Activated naive CD4-positive, alpha-beta T cell treated with anti-CD3 and anti-CD28 coated beads, Interleukin-2, amount 50 U/mL, for 24 hours (primary cell): ENCODE data around the gene PSMD6.

ENCODE experiments used
- H3K27ac Mint-ChIP-seq: one replicate; pipeline ENCODE4 v1.8.0; 2021; ENCODE audit warnings: mild to moderate bottlenecking, mixed read lengths
- H3K27me3 Mint-ChIP-seq: one replicate; pipeline ENCODE4 v1.8.0; 2021; ENCODE audit warnings: mixed read lengths
- H3K36me3 Mint-ChIP-seq: one replicate; pipeline ENCODE4 v1.8.0; 2021; ENCODE audit warnings: mixed read lengths
- H3K4me1 Mint-ChIP-seq: one replicate; pipeline ENCODE4 v1.8.0; 2021; ENCODE audit warnings: mixed read lengths
- H3K4me3 Mint-ChIP-seq: one replicate; pipeline ENCODE4 v1.8.0; 2021; ENCODE audit warnings: mild to moderate bottlenecking, mixed read lengths
- H3K9me3 Mint-ChIP-seq: one replicate; pipeline ENCODE4 v1.8.0; 2021; ENCODE audit warnings: mixed read lengths

The PSMD6 gene

DNA sequence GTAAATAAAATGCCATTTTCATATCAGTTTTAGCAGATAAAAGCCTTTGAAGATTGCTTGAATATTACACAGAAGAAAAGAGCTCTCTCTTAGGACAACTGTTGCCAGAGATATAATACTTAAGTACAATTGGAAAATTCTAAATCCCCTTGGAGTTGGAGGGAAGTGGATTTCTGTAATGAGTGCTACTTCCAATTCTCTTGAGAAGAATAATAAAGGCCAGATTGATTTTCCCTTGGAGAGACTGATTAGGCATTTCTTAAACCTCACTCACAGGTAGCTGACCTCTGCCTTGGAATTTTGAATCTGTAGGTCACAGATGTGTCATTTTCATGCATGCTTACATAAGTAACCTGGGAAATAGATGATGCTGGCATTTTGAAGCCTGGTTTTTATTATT, 29.8 kb upstream of the PSMD6 start:
- Mint-ChIP-seq H3K27ac (no peak overlapping the region), H3K27me3 (peaks cover 14% of the 10 kb centered on the region), H3K9me3 (no peaks in the 10 kb centered on the region), H3K4me1 (no peaks in the 10 kb centered on the region), H3K4me3 (no peak overlapping the region), H3K36me3 (no peaks in the 10 kb centered on the region)

DNA sequence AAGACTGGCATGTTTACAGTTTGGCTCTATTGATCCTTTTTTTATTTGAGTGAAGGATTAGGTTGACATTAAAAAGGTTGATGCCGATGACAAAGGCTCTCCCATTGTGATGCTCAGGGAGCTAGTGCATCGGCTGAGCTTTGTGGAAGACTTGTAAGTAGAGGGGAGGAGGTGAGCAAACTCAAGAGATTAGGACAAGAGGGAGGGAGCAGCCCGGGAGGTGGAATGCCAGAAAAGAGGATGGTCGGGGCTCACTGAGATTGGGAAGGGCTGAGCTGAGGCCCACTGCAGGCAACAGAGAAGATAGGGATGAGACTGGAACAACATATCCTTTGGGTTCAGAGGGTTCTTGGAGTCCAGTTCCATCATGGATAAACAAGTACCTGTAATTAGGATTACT, 26.5 kb upstream of the PSMD6 start:
- H3K4me3 Mint-ChIP-seq: no peak overlapping the region
- H3K9me3 Mint-ChIP-seq: no peaks in the 10 kb centered on the region
- no peaks in the 10 kb centered on the region for H3K4me1 Mint-ChIP-seq
- peaks cover 1% of the 10 kb centered on the region for H3K36me3 Mint-ChIP-seq
- H3K27ac Mint-ChIP-seq: no peak overlapping the region
- peaks cover 10% of the 10 kb centered on the region for H3K27me3 Mint-ChIP-seq

DNA sequence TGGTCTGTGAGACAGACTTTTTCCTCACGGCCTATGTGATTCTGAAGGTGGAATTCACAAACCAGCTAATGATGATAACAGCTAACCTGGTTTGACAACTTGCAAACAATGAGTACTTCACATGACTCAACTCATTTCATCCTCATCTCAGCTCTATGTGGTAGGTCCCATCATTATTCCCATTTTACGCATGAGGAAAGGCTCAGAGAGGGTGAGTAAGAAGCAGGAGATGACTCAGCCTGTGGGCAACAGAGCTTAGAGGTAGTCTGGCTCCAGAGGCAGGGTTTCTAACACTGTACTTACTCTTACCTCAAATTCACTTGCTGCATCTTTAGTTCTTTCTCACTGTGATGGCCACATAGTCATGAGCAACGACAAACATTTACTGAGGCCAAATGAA, 25.8 kb upstream of the PSMD6 start:
- H3K27ac Mint-ChIP-seq: no peak overlapping the region

DNA sequence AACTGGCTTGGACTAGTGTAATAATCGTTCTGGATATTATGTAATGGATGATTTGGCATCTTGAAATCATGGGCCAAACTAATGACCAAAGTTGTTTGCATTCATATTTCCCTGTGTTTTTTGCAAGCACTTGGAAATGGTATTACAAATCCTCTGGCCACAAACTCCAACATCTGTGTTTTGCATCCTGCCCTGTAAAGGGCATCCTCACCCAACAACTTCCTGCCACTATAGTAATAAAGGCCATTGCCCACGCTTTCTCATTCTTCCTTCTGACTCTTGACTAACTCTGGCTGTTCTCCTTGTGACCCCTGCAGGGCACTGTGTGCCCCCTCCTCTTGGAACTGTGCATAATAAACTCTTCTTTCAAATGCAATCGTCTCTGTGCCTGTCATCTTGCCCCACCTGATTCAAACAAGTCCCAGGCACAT, 25.4 kb upstream of the PSMD6 start:
- peaks cover 1% of the 10 kb centered on the region for H3K36me3 Mint-ChIP-seq
- peaks cover 12% of the 10 kb centered on the region for H3K27me3 Mint-ChIP-seq
- H3K9me3 Mint-ChIP-seq: no peaks in the 10 kb centered on the region
- H3K4me3 Mint-ChIP-seq: no peak overlapping the region
- no peaks in the 10 kb centered on the region for H3K4me1 Mint-ChIP-seq
- no peak overlapping the region for H3K27ac Mint-ChIP-seq

More for the DNA sequence above, 25.8 kb upstream of the PSMD6 start:
- H3K9me3 Mint-ChIP-seq: no peaks in the 10 kb centered on the region
- H3K4me1 Mint-ChIP-seq: no peaks in the 10 kb centered on the region
- H3K4me3 Mint-ChIP-seq: no peak overlapping the region
- H3K27me3 Mint-ChIP-seq: peaks cover 10% of the 10 kb centered on the region
- peaks cover 1% of the 10 kb centered on the region for H3K36me3 Mint-ChIP-seq

DNA sequence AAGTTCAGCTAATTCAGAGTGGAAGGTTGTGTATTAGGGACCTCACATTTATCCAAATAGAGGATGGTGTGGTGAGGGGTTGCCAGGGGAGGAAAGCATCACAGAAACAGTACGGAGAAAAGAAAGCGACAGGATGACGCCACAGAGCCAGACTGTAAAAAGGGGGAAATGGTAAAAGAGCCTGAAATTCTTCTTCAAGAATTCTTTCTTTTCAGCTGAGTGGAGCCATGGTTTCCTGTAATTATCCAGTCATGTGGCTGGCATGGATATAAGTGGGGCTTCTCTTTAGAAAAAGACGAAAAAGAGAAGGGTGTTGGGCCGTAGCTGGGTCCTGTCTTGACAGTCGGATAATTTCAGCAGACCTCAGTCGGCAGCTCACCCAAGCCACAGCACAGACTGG, 24.5 kb upstream of the PSMD6 start:
- H3K27ac Mint-ChIP-seq: no peak overlapping the region
- no peaks in the 10 kb centered on the region for H3K4me1 Mint-ChIP-seq
- peaks cover 17% of the 10 kb centered on the region for H3K27me3 Mint-ChIP-seq
- no peak overlapping the region for H3K4me3 Mint-ChIP-seq
- peaks cover 1% of the 10 kb centered on the region for H3K36me3 Mint-ChIP-seq
- no peaks in the 10 kb centered on the region for H3K9me3 Mint-ChIP-seq

DNA sequence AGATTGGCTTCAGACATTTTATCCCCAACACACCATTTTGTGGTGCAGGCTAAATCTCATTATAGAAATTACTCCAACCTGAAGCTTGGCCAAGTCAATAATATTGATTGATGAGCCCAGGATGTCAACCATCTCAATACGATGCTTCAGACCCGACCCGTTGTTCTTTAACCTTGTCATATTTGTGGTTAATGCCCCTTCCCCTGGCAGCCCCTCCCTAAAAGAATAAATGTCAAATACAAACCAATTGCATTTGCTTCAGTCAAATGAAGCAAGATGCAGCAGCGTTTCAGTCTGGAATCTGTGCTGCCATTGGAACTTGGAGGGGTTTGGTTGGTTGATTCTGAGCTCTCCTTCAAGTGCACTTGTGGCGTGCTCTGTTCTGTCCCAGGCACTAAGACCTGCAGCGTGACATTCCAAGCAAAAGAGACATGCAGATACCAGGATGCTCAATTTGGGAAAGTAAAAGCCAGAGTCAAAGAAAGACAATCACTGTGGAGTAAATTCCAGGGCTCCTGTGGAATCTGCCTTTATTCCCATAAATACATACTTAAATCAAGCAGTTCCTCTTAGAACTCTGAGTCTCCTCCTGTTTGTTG, 23.8 kb upstream of the PSMD6 start:
- Mint-ChIP-seq H3K36me3 (peaks cover 1% of the 10 kb centered on the region), H3K27me3 (peaks cover 18% of the 10 kb centered on the region), H3K4me3 (no peak overlapping the region), H3K27ac (no peak overlapping the region), H3K9me3 (no peaks in the 10 kb centered on the region), H3K4me1 (no peaks in the 10 kb centered on the region)

DNA sequence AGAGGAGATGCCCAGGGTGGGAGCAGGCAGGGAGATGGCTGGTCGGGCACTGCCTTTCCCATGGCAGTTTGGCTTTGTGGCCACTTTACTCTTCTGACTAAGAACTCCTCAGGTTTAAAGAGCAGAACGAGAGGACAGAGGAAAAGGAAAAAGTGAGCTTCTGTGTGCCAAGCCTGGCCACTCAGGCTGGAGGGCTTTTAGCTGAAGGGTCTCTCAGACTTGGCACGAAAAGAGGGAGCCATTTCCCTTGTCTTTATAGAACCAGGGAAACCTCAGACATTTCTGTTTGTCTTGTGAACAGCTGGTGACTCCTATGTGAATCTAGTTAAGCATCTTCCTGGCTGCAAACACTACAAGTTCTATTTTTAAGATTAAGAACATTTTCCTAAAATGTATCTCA, 23.3 kb upstream of the PSMD6 start:
- Mint-ChIP-seq H3K27ac (no peak overlapping the region), H3K4me1 (no peaks in the 10 kb centered on the region), H3K27me3 (peaks cover 21% of the 10 kb centered on the region), H3K9me3 (no peaks in the 10 kb centered on the region), H3K4me3 (no peak overlapping the region), H3K36me3 (peaks cover 1% of the 10 kb centered on the region)

DNA sequence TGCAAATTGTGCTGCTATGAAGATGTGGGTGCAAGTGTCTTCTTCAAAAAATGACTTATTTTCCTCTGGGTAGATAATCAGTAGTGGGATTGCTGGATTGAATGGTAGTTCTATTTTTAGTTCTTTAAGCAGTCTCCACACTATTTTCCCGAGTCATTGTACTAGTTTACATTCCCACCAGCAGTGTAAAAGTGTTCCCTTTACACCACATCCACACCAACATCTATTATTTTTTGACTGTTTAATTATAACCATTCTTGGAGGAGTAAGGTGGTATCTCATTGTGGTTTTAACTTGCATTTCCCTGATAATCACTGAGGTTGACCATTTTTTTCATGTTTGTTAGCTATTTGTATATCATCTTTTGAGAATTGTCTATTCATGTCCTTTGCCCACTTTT, 19.7 kb upstream of the PSMD6 start:
- peaks cover 22% of the 10 kb centered on the region for H3K27me3 Mint-ChIP-seq
- H3K36me3 Mint-ChIP-seq: peaks cover 1% of the 10 kb centered on the region
- no peak overlapping the region for H3K4me3 Mint-ChIP-seq
- H3K27ac Mint-ChIP-seq: no peak overlapping the region
- H3K4me1 Mint-ChIP-seq: no peaks in the 10 kb centered on the region
- no peaks in the 10 kb centered on the region for H3K9me3 Mint-ChIP-seq

DNA sequence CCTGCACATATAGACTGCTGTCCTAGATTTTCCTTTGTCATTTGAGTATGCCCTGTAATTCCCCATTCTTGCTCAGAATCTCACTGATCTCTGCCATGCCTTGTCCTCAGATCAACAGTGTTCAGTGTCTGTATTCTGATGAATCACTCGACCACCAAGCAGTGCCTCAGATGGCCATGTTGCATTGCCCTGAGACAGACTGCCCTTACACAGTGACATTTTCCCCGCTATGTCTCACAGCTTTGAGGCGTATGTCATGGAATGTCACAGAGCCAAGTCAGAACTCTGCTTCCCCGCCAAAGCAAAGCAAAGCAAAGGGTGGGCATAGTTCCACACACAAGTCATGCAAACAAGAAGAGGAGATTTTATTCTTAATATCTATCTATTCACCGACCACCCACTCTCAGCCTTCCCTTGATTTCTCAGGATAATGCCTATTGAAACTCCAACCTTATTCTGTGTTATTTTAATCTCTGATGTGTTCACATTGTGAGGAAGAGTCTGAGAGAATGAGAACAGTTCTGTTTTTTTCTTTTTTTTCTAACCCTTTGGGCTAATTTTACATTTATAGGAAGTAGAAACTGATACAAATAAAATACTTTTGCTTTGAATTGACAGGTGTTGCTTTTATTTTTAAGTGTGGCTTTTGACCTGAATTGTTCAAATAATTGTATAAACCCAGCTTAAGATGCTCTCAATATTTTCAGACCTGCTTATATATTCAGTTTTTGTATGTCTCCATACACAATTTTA, 16.9 kb upstream of the PSMD6 start:
- Mint-ChIP-seq H3K27me3 (peaks cover 18% of the 10 kb centered on the region), H3K4me1 (no peaks in the 10 kb centered on the region), H3K27ac (no peak overlapping the region), H3K9me3 (no peaks in the 10 kb centered on the region), H3K36me3 (peaks cover under 1% of the 10 kb centered on the region), H3K4me3 (no peak overlapping the region)

DNA sequence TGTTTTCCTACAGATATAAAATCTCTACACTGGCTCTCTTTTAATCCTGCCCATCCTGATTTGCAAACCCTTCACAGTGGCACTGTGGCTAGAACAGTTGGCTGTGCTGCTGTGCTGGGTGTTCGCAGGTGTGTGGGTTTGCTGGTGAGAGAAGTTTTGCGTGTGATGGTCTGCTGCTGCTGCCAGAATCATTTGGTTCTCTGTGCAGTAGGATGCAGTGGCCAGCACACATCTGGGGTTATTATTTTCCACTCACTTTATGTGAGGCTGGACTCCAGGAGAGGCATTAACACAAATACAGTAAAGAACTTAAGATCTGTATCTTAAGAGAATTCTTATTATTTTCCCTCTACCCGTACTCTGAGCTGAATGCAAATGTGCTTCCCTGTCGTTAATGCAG, 16.0 kb upstream of the PSMD6 start:
- no peaks in the 10 kb centered on the region for H3K36me3 Mint-ChIP-seq
- no peaks in the 10 kb centered on the region for H3K9me3 Mint-ChIP-seq
- no peak overlapping the region for H3K4me3 Mint-ChIP-seq
- H3K27me3 Mint-ChIP-seq: peaks cover 17% of the 10 kb centered on the region
- H3K27ac Mint-ChIP-seq: no peak overlapping the region
- H3K4me1 Mint-ChIP-seq: no peaks in the 10 kb centered on the region

DNA sequence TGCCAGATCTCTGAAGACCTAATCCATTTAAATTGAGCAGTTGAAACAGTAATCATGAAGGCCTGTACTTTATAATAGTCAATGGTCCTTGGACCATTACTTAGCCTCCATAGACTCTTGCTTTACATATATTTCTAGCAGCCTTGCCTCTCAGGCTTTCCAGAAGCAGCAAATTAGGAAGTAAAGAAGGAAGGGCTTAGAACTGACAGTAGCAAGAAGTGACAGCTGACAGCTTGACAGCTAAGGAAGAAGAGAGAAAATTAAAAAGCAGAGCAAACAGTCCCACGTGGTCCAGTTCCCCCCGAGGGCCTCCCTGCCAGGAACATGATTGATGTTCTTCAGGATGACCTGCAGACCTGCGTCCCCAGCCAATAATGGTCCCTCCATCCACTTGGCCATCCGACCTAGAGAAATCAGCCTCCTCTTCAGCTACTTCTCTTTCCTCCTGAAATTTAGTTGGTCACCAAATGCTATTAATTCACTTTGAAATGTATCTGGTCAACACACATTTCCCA, 15.0 kb upstream of the PSMD6 start:
- Mint-ChIP-seq H3K4me3 (no peak overlapping the region), H3K36me3 (no peaks in the 10 kb centered on the region), H3K27ac (no peak overlapping the region), H3K4me1 (no peaks in the 10 kb centered on the region), H3K9me3 (no peaks in the 10 kb centered on the region), H3K27me3 (peaks cover 15% of the 10 kb centered on the region)

DNA sequence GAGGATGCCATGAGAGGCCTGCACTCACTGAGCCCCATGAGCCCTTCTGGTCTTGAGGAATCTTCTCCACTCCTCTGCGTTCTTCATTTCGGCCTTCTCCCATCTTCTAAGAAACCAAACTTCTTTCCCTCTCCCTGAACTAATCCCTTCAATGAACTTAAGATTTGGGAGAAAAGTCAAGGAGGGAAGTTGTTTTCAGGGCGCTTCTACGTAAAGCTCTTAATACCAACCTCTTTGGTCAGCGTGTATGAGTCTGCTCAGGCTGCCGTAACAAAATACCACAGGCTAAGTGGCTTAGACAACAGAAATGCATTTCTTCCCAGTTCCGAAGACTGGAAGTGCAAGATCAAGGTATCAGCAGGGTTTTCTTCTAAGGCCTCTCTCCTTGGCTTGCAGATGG, 13.8 kb upstream of the PSMD6 start:
- peaks cover 10% of the 10 kb centered on the region for H3K27me3 Mint-ChIP-seq

DNA sequence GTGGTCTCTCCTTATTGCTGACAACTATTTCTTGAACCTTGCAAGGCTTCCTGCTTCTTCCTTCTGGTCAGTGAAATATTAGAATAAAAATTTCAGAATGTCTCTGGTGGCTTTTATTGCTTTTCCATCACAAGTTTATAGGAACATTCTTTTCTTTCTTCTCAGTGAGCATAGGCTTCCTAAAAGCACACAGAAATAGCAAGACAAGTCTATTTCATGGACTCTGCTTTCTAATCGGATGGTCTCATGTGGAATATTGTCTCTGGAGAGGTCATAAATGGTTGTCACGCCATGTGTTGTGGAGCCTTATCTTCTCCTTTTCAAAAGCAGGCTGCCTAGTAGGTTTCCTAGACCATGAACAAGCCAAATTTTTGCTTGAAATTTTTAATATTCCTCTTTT, 9.8 kb upstream of the PSMD6 start:
- H3K27ac Mint-ChIP-seq: no peak overlapping the region
- peaks cover 6% of the 10 kb centered on the region for H3K4me1 Mint-ChIP-seq
- H3K9me3 Mint-ChIP-seq: no peaks in the 10 kb centered on the region
- no peaks in the 10 kb centered on the region for H3K36me3 Mint-ChIP-seq
- no peak overlapping the region for H3K4me3 Mint-ChIP-seq
- peaks cover 12% of the 10 kb centered on the region for H3K27me3 Mint-ChIP-seq

More for the DNA sequence above, 13.8 kb upstream of the PSMD6 start:
- Mint-ChIP-seq H3K4me3 (no peak overlapping the region), H3K36me3 (no peaks in the 10 kb centered on the region), H3K9me3 (no peaks in the 10 kb centered on the region), H3K4me1 (no peaks in the 10 kb centered on the region), H3K27ac (no peak overlapping the region)

DNA sequence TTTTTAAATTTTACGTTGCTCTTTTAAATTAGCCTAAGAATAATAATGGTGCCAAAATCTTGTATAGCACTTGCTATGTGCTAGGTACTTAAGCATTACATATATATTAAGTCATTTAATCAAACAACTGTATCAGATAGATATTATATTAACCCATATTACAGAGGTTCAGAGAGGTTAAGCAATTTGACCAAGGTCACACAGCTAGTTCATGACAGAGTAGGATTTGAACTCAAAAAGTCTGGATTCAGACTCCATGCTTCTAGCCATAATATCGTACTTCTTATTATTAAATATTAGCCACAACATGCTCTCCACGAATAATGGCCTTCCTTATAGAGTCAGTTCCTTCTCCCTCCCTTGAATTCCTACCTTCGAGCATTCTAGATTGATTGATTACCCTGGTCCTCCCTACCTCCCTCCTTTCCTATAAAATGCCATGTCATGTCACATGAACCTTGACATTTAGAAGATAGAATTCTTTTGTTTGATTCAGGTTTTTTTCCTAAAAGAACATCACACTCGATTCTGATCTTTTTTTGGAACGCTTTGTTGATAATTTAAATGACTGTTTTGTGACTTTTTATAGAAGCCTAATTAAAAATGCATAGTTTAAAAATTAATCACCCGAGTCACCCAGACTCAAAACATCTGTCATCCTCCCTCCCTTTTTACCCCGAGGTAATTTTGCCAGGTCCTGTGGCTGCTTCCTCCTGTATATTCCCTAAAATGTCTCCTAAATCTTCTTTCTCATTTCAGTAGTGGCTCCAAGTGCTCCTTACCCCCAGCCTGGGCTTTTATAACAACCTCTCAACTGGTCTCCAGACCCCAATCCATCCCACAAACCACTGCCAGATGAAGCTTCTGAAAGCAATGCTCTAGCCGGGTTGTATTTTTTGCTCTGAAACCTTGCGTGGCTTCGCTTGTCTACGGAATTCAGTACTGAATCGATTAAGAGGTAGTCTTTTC, 8.5 kb upstream of the PSMD6 start:
- H3K9me3 Mint-ChIP-seq: no peaks in the 10 kb centered on the region
- H3K27ac Mint-ChIP-seq: no peak overlapping the region
- no peaks in the 10 kb centered on the region for H3K36me3 Mint-ChIP-seq
- peaks cover 10% of the 10 kb centered on the region for H3K27me3 Mint-ChIP-seq
- H3K4me3 Mint-ChIP-seq: no peak overlapping the region
- peaks cover 6% of the 10 kb centered on the region for H3K4me1 Mint-ChIP-seq

DNA sequence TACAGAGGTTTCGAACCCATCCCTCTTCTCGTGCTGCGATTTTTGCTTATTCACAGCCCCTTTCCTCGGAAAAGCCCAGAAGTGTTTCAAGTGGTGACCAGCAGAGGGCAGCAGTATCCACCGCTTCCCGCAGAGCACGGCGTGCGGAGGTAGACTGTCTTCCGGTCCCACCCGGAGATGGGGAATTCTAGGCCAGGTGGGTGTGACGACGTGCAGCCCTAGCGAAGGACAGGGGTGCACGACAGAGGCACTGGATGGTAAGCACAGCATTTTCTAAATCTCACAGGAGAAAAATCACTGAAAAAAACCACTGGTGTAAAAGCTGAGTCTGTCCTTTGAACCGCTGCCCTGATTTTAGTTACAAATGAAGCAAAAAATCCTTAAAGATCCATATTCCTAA, 7.4 kb upstream of the PSMD6 start:
- no peaks in the 10 kb centered on the region for H3K9me3 Mint-ChIP-seq
- peak overlapping the region; percentile 65 for H3K27ac Mint-ChIP-seq
- peaks cover 10% of the 10 kb centered on the region for H3K27me3 Mint-ChIP-seq
- no peaks in the 10 kb centered on the region for H3K36me3 Mint-ChIP-seq
- peaks cover 6% of the 10 kb centered on the region for H3K4me1 Mint-ChIP-seq
- peak overlapping the region; percentile 86 for H3K4me3 Mint-ChIP-seq
